ENCODE measurements around the gene EVPL. TPM values are rescaled to one million over a fixed set of nuclear protein-coding genes. Genes with fewer than 3 reads are reported as not detected.

Gene EVPL
- total and polyA plus RNA-seq, 2 of the 13 experiments (the other 11 are each of a cell fraction or from before 2014, with no cell fraction given): 2.1 to 8.2 TPM

DNA sequence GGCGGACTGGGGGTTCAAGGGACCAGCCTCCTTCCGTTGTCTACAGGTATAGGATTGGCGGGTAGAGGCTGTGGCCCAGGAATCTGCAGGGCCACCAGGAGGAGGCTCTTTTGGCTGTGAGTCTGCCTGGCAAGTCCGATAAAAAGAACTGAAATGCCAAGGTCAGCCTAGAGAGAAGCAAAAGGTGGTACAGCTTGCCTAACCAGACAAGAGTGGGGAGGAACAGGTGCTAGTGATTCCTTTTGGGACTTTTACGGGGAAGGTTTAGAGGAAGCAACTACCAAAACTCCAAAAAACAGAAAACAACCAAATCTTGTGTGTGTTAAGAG lies 5.6 kb upstream of the EVPL start (continued):
- TF ChIP-seq, protein P1, sequence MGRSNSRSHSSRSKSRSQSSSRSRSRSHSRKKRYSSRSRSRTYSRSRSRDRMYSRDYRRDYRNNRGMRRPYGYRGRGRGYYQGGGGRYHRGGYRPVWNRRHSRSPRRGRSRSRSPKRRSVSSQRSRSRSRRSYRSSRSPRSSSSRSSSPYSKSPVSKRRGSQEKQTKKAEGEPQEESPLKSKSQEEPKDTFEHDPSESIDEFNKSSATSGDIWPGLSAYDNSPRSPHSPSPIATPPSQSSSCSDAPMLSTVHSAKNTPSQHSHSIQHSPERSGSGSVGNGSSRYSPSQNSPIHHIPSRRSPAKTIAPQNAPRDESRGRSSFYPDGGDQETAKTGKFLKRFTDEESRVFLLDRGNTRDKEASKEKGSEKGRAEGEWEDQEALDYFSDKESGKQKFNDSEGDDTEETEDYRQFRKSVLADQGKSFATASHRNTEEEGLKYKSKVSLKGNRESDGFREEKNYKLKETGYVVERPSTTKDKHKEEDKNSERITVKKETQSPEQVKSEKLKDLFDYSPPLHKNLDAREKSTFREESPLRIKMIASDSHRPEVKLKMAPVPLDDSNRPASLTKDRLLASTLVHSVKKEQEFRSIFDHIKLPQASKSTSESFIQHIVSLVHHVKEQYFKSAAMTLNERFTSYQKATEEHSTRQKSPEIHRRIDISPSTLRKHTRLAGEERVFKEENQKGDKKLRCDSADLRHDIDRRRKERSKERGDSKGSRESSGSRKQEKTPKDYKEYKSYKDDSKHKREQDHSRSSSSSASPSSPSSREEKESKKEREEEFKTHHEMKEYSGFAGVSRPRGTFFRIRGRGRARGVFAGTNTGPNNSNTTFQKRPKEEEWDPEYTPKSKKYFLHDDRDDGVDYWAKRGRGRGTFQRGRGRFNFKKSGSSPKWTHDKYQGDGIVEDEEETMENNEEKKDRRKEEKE (IDR thresholded peaks at IDR 0.05): no peak
- 0 out of 2 replicates have a peak, but pooled peaks have one; percentile 6 for TF ChIP-seq ZNF737 (CRISPR knock-in tag; IDR thresholded peaks at IDR 0.05; ENCODE audit: borderline replicate concordance)
- TF ChIP-seq ZNF644 (CRISPR knock-in tag; IDR thresholded peaks at IDR 0.05; ENCODE audit: low read depth): no peak
- TF ChIP-seq, protein P2, sequence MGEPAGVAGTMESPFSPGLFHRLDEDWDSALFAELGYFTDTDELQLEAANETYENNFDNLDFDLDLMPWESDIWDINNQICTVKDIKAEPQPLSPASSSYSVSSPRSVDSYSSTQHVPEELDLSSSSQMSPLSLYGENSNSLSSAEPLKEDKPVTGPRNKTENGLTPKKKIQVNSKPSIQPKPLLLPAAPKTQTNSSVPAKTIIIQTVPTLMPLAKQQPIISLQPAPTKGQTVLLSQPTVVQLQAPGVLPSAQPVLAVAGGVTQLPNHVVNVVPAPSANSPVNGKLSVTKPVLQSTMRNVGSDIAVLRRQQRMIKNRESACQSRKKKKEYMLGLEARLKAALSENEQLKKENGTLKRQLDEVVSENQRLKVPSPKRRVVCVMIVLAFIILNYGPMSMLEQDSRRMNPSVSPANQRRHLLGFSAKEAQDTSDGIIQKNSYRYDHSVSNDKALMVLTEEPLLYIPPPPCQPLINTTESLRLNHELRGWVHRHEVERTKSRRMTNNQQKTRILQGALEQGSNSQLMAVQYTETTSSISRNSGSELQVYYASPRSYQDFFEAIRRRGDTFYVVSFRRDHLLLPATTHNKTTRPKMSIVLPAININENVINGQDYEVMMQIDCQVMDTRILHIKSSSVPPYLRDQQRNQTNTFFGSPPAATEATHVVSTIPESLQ (CRISPR knock-in tag; conservative IDR thresholded peaks at IDR 0.05): 0 out of 2 replicates have a peak, but pooled peaks have one; percentile 12
- no peak for TF ChIP-seq SP1 (IDR thresholded peaks at IDR 0.05)
- TF ChIP-seq SP1 (CRISPR knock-in tag; IDR thresholded peaks at IDR 0.05): 0 out of 2 replicates have a peak, but pooled peaks have one; percentile 2
- no peak for TF ChIP-seq HNRNPH1 (optimal IDR thresholded peaks at IDR 0.05; ENCODE audit: low read depth, low read length)
- TF ChIP-seq ZFP1 (CRISPR knock-in tag; IDR thresholded peaks at IDR 0.05): 0 out of 2 replicates have a peak, but pooled peaks have one; percentile 12
- TF ChIP-seq NAIF1 (CRISPR knock-in tag; IDR thresholded peaks at IDR 0.05; ENCODE audit: borderline replicate concordance): no peak
- TF ChIP-seq, protein P3, sequence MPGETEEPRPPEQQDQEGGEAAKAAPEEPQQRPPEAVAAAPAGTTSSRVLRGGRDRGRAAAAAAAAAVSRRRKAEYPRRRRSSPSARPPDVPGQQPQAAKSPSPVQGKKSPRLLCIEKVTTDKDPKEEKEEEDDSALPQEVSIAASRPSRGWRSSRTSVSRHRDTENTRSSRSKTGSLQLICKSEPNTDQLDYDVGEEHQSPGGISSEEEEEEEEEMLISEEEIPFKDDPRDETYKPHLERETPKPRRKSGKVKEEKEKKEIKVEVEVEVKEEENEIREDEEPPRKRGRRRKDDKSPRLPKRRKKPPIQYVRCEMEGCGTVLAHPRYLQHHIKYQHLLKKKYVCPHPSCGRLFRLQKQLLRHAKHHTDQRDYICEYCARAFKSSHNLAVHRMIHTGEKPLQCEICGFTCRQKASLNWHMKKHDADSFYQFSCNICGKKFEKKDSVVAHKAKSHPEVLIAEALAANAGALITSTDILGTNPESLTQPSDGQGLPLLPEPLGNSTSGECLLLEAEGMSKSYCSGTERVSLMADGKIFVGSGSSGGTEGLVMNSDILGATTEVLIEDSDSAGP (CRISPR knock-in tag; IDR thresholded peaks at IDR 0.05; ENCODE audit: borderline replicate concordance): 0 out of 2 replicates have a peak, but pooled peaks have one; percentile 7

Measured in HepG2 (cell line).